Testis (tissue), 2 donors: Measurements from ENCODE around the gene SETD7.

ENCODE experiments used
- CTCF ChIP-seq, 3 experiments: fragments of 450-650 bp in 2 of 3; fragments of 200-600 bp in 1 of 3; sonication (generic) in 1 of 3; IDR thresholded peaks; one replicate each; pipeline ENCODE4 v1.5.1; 2016 to 2019; ENCODE audit warnings: antibody characterized with exemption in 3 of 3, mild to moderate bottlenecking in 2 of 3, moderate library complexity in 1 of 3
- POLR2A ChIP-seq: fragments of 450-650 bp; IDR thresholded peaks from one replicate; pipeline ENCODE4 v1.6.1; 2017; ENCODE audit warnings: antibody characterized with exemption, mild to moderate bottlenecking, moderate library complexity

GRCh38 chr4:139532947-139533346, 23.1 kb downstream of the SETD7 start:
- TF ChIP-seq POLR2A (no peak), CTCF (IDR thresholded peaks at IDR 0.05) (no peak)
